ENCODE measurements around the gene TRPM3. TPM values are rescaled to one million over a fixed set of nuclear protein-coding genes. Genes with fewer than 3 reads are reported as not detected.

TRPM3 gene
- total and polyA plus RNA-seq, 2 of the 13 experiments (the other 11 are each of a cell fraction or from before 2014, with no cell fraction given), result not detected

GRCh38 chr9:70634696-70635095 lies 486.7 kb downstream of the TRPM3 start:
- no peaks in the 10 kb centered on the region for H4K20me1 ChIP-seq (ENCODE audit: insufficient read depth, low read length)
- no peaks in the 10 kb centered on the region for H3K79me2 ChIP-seq (ENCODE audit: insufficient read depth, low read length)
- no peak for FAIRE-seq
- ChIA-PET CTCF (ENCODE audit: low intra/inter-chr PET ratio, low total read pairs) (no interaction called here), POLR2A (no interaction called here)
- H3K36me3 ChIP-seq (replicated peaks in 1 of 2; ENCODE audit: control insufficient read depth in 1 of 2, insufficient read depth in 2 of 2, low read length in 2 of 2), result no peaks in the 10 kb centered on the region
- whole genome bisulfite sequencing (ENCODE audit: low lambda C conversion rate), result 63% methylated on average over 4 of the region's 4 CpGs
- no peak overlapping the region for H3K27ac ChIP-seq (ENCODE audit: extremely low read length, insufficient read depth, low read length)
- DNase-seq (ENCODE audit: low spot score), result no peak
- ATAC-seq, result no peak
- BruUV-seq (replicated peaks), result no TSS peak
- H2AFZ ChIP-seq (ENCODE audit: low read length), result no peak overlapping the region
- no peak overlapping the region for H3K4me3 ChIP-seq (replicated peaks in 1 of 3; ENCODE audit: insufficient read depth in 1 of 3, low read depth in 2 of 3, low read length in 3 of 3)
- no peak overlapping the region for H3K9ac ChIP-seq (ENCODE audit: insufficient read depth, low read depth, low read length)
- intact Hi-C loops (cut with micrococcal nuclease; ENCODE audit: unreplicated experiment) (no loop called here), in situ Hi-C loops (cut with HindIII; ENCODE audit: extremely low pct_ligation_motif_present, low pct_unique_long_range_greater_than_20kb) (loop anchor here (5.0 kb wide), 1 partner anchor 368 kb away; no protein-coding TSS in a partner anchor)
- H3K4me1 ChIP-seq (ENCODE audit: insufficient read depth, low read length), result no peaks in the 10 kb centered on the region
- no peak overlapping the region for H3K4me2 ChIP-seq (ENCODE audit: low read depth, low read length)
- H3K9me3 ChIP-seq (ENCODE audit: low read length), result no peaks in the 10 kb centered on the region
- TF ChIP-seq ELF4 (CRISPR knock-in tag; IDR thresholded peaks at IDR 0.05; ENCODE audit: borderline replicate concordance), result no peak
- TF ChIP-seq ZNF749 (CRISPR knock-in tag; IDR thresholded peaks at IDR 0.05; ENCODE audit: borderline replicate concordance), result no peak
- TF ChIP-seq NCOR1 (IDR thresholded peaks at IDR 0.05; ENCODE audit: borderline replicate concordance, low read length), result no peak
- TF ChIP-seq ZFX (CRISPR knock-in tag; IDR thresholded peaks at IDR 0.05; ENCODE audit: low read depth), result no peak
- no peak for TF ChIP-seq ELF3 (CRISPR knock-in tag; IDR thresholded peaks at IDR 0.05)
- TF ChIP-seq ZNF746 (CRISPR knock-in tag; IDR thresholded peaks at IDR 0.05), result no peak
- no peak for TF ChIP-seq ZNF383 (CRISPR knock-in tag; IDR thresholded peaks at IDR 0.05; ENCODE audit: borderline replicate concordance)
- no peak for TF ChIP-seq ZNF562 (CRISPR knock-in tag; IDR thresholded peaks at IDR 0.05; ENCODE audit: borderline replicate concordance)
- no peak for TF ChIP-seq HHEX (CRISPR knock-in tag; IDR thresholded peaks at IDR 0.05)
- TF ChIP-seq PHF5A (CRISPR knock-in tag; IDR thresholded peaks at IDR 0.05; ENCODE audit: low read depth, unreplicated experiment), result no peak
- TF ChIP-seq ZBTB25 (CRISPR knock-in tag; IDR thresholded peaks at IDR 0.05), result no peak
- no peak for TF ChIP-seq THAP11 (CRISPR knock-in tag; IDR thresholded peaks at IDR 0.05)
- no peak for TF ChIP-seq ZFP37 (CRISPR knock-in tag; IDR thresholded peaks at IDR 0.05; ENCODE audit: borderline replicate concordance)
- TF ChIP-seq NONO (IDR thresholded peaks at IDR 0.05), result no peak
- TF ChIP-seq NONO (CRISPR knock-in tag; conservative IDR thresholded peaks at IDR 0.05), result no peak
- TF ChIP-seq ZNF616 (CRISPR knock-in tag; IDR thresholded peaks at IDR 0.05; ENCODE audit: low read depth), result no peak
- TF ChIP-seq ZNF552 (CRISPR knock-in tag; IDR thresholded peaks at IDR 0.05; ENCODE audit: borderline replicate concordance), result no peak
- no peak for TF ChIP-seq EP300 (IDR thresholded peaks at IDR 0.05; ENCODE audit: low read depth in 2 of 2, low read length in 2 of 2)
- no peak for TF ChIP-seq EP300 (CRISPR knock-in tag; IDR thresholded peaks at IDR 0.05; ENCODE audit: borderline replicate concordance)
- no peak for TF ChIP-seq IRF2 (CRISPR knock-in tag; IDR thresholded peaks at IDR 0.05)
- no peak for TF ChIP-seq ZNF704 (CRISPR knock-in tag; IDR thresholded peaks at IDR 0.05; ENCODE audit: borderline replicate concordance)
- H3K27me3 ChIP-seq (ENCODE audit: control insufficient read depth in 1 of 2, insufficient read depth in 2 of 2, low read length in 2 of 2), result no peaks in the 10 kb centered on the region

All from HepG2 (cell line).